Measurements from ENCODE around the gene IL10RB.

The IL10RB gene

DNA sequence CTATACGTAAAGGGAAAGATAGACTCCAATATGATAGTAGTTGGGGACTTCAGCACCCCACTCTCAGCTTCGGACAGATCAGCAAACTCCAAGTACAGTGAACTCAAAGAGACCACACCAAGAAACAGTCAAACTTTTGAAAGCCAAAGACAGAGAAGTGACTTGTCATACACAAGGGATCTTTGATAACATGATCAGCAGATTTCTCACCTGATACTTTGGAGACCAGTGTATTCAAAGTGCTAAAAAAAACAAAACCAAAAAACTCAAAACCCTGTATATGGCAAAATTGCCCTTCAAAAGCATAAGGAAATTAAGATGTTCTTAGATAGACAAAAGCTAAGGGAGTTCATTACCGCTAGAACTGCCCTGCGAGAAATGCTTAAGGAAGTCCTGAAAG, 68.0 kb downstream of the IL10RB start:
- H3K27me3 ChIP-seq (ENCODE audit: insufficient read depth, poor library complexity, severe bottlenecking): no peaks in the 10 kb centered on the region
- H3K27ac ChIP-seq (replicated peaks): no peak overlapping the region
- DNase-seq (ENCODE audit: low read depth in 1 of 2, low spot score in 1 of 2): no peak
- no peak for TF ChIP-seq SPI1 (IDR thresholded peaks at IDR 0.05; ENCODE audit: borderline replicate concordance, low read depth)
- TF ChIP-seq, protein P1, sequence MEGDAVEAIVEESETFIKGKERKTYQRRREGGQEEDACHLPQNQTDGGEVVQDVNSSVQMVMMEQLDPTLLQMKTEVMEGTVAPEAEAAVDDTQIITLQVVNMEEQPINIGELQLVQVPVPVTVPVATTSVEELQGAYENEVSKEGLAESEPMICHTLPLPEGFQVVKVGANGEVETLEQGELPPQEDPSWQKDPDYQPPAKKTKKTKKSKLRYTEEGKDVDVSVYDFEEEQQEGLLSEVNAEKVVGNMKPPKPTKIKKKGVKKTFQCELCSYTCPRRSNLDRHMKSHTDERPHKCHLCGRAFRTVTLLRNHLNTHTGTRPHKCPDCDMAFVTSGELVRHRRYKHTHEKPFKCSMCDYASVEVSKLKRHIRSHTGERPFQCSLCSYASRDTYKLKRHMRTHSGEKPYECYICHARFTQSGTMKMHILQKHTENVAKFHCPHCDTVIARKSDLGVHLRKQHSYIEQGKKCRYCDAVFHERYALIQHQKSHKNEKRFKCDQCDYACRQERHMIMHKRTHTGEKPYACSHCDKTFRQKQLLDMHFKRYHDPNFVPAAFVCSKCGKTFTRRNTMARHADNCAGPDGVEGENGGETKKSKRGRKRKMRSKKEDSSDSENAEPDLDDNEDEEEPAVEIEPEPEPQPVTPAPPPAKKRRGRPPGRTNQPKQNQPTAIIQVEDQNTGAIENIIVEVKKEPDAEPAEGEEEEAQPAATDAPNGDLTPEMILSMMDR (IDR thresholded peaks at IDR 0.05; ENCODE audit: insufficient read depth, low read length): no peak
- TF ChIP-seq POLR2AphosphoS5 (IDR thresholded peaks at IDR 0.05; ENCODE audit: low read depth): no peak
- TF ChIP-seq, protein P2, sequence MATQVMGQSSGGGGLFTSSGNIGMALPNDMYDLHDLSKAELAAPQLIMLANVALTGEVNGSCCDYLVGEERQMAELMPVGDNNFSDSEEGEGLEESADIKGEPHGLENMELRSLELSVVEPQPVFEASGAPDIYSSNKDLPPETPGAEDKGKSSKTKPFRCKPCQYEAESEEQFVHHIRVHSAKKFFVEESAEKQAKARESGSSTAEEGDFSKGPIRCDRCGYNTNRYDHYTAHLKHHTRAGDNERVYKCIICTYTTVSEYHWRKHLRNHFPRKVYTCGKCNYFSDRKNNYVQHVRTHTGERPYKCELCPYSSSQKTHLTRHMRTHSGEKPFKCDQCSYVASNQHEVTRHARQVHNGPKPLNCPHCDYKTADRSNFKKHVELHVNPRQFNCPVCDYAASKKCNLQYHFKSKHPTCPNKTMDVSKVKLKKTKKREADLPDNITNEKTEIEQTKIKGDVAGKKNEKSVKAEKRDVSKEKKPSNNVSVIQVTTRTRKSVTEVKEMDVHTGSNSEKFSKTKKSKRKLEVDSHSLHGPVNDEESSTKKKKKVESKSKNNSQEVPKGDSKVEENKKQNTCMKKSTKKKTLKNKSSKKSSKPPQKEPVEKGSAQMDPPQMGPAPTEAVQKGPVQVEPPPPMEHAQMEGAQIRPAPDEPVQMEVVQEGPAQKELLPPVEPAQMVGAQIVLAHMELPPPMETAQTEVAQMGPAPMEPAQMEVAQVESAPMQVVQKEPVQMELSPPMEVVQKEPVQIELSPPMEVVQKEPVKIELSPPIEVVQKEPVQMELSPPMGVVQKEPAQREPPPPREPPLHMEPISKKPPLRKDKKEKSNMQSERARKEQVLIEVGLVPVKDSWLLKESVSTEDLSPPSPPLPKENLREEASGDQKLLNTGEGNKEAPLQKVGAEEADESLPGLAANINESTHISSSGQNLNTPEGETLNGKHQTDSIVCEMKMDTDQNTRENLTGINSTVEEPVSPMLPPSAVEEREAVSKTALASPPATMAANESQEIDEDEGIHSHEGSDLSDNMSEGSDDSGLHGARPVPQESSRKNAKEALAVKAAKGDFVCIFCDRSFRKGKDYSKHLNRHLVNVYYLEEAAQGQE (IDR thresholded peaks at IDR 0.05; ENCODE audit: insufficient replicate concordance, low read depth): no peak
- no peak for TF ChIP-seq GABPA (IDR thresholded peaks at IDR 0.05; ENCODE audit: low read depth)
- H3K4me3 ChIP-seq (replicated peaks; ENCODE audit: insufficient read depth, low read length): no peak overlapping the region

DNA sequence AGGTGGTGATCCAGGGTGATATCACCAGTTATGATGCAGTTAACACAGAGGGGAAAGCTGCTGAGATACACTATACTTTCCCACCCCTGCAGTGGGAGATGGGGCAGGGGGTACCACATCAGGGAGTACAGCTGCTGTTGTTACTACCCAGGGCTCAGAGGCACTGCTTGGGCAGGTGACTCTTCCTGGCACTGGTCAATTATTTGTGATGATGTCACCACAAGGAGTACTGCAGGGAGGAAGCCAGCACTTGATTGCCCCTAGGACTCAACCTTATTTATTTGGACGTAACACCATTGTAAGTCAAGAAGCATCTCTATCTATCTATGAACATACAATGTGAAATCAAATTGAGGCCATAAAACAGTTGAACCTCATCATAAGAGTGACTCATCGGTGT, 68.7 kb downstream of the IL10RB start:
- no peak for DNase-seq (ENCODE audit: low read depth in 1 of 2, low spot score in 1 of 2)
- H3K27me3 ChIP-seq (ENCODE audit: insufficient read depth, poor library complexity, severe bottlenecking): no peaks in the 10 kb centered on the region
- H3K27ac ChIP-seq (replicated peaks): no peak overlapping the region
- TF ChIP-seq, protein P2 (IDR thresholded peaks at IDR 0.05; ENCODE audit: insufficient replicate concordance, low read depth): no peak
- TF ChIP-seq, protein P1 (IDR thresholded peaks at IDR 0.05; ENCODE audit: insufficient read depth, low read length): no peak
- TF ChIP-seq SPI1 (IDR thresholded peaks at IDR 0.05; ENCODE audit: borderline replicate concordance, low read depth): no peak
- TF ChIP-seq GABPA (IDR thresholded peaks at IDR 0.05; ENCODE audit: low read depth): no peak
- no peak for TF ChIP-seq POLR2AphosphoS5 (IDR thresholded peaks at IDR 0.05; ENCODE audit: low read depth)
- H3K4me3 ChIP-seq (replicated peaks; ENCODE audit: insufficient read depth, low read length): no peak overlapping the region

DNA sequence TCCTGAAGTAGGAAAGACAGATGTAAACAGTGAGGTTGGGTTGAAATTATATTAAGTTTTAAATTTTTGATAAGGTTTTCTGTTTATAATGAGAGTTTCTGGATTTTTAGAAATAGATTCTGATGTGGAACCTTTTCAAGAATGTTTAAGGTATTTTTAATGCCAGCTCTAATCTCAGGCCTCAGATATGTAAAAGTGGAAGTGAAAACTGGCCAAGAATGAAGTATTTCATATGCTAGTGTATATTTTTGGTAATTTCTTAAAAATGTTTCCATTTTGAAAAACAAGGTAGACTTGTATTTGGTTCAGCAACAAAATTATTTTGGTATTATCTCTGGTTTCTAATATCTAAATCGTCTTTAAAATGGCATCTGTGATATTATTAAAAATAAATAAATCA, 73.0 kb downstream of the IL10RB start:
- no peak for DNase-seq (ENCODE audit: low read depth in 1 of 2, low spot score in 1 of 2)
- Histone ChIP-seq H3K27me3 (ENCODE audit: insufficient read depth, poor library complexity, severe bottlenecking) (no peaks in the 10 kb centered on the region), H3K27ac (replicated peaks) (no peak overlapping the region), H3K4me3 (replicated peaks; ENCODE audit: insufficient read depth, low read length) (no peak overlapping the region)
- no peak for TF ChIP-seq POLR2AphosphoS5 (IDR thresholded peaks at IDR 0.05; ENCODE audit: low read depth)
- TF ChIP-seq, protein P2 (IDR thresholded peaks at IDR 0.05; ENCODE audit: insufficient replicate concordance, low read depth): no peak
- TF ChIP-seq SPI1 (IDR thresholded peaks at IDR 0.05; ENCODE audit: borderline replicate concordance, low read depth): no peak
- no peak for TF ChIP-seq GABPA (IDR thresholded peaks at IDR 0.05; ENCODE audit: low read depth)
- TF ChIP-seq, protein P1 (IDR thresholded peaks at IDR 0.05; ENCODE audit: insufficient read depth, low read length): no peak

Measured in HL-60 (cell line).